T-helper 2 cell treated with Interferon-gamma antibody and Interleukin-4, amounts not matched to agents 5 μg/mL and 100 μg/mL, for 36 hours (primary cell): ENCODE data around the gene POU2F1.

Experiments used
- DNase-seq: peaks from one replicate; pipeline ENCODE4 v3.0.0; 2021; ENCODE audit warnings: low spot score
- H3K27ac Mint-ChIP-seq: one replicate; pipeline ENCODE4 v1.8.0; 2021; ENCODE audit warnings: mild to moderate bottlenecking, mixed read lengths
- H3K27me3 Mint-ChIP-seq: one replicate; pipeline ENCODE4 v1.8.0; 2021; ENCODE audit warnings: low read depth, mixed read lengths
- H3K36me3 Mint-ChIP-seq: one replicate; pipeline ENCODE4 v1.8.0; 2021; ENCODE audit warnings: low read depth, mixed read lengths
- H3K4me1 Mint-ChIP-seq: one replicate; pipeline ENCODE4 v1.8.0; 2021; ENCODE audit warnings: low read depth, mixed read lengths
- H3K4me3 Mint-ChIP-seq: one replicate; pipeline ENCODE4 v1.8.0; 2022; ENCODE audit warnings: mild to moderate bottlenecking, moderate library complexity, mixed read lengths
- H3K9me3 Mint-ChIP-seq: one replicate; pipeline ENCODE4 v1.8.0; 2021; ENCODE audit warnings: mixed read lengths

The POU2F1 gene

GRCh38 chr1:167280912-167281311 is 60.2 kb downstream of the POU2F1 start:
- Mint-ChIP-seq H3K4me3 (no peak overlapping the region), H3K27ac (no peak overlapping the region), H3K27me3 (no peaks in the 10 kb centered on the region), H3K4me1 (peaks cover 17% of the 10 kb centered on the region), H3K9me3 (no peaks in the 10 kb centered on the region), H3K36me3 (peaks cover 2% of the 10 kb centered on the region)
- no peak for DNase-seq

GRCh38 chr1:167288390-167289074 is 67.8 kb downstream of the POU2F1 start:
- H3K4me3 Mint-ChIP-seq, result no peak overlapping the region

GRCh38 chr1:167289075-167289442 is 68.4 kb downstream of the POU2F1 start:
- H3K4me1 Mint-ChIP-seq, result peaks cover 8% of the 10 kb centered on the region
- peaks cover 1% of the 10 kb centered on the region for H3K36me3 Mint-ChIP-seq
- no peaks in the 10 kb centered on the region for H3K27me3 Mint-ChIP-seq
- DNase-seq, result no peak
- H3K27ac Mint-ChIP-seq, result no peak overlapping the region
- no peaks in the 10 kb centered on the region for H3K9me3 Mint-ChIP-seq
- H3K4me3 Mint-ChIP-seq, result no peak overlapping the region

More at GRCh38 chr1:167288390-167289074, 67.8 kb downstream of the POU2F1 start:
- DNase-seq, result no peak
- H3K36me3 Mint-ChIP-seq, result peaks cover 1% of the 10 kb centered on the region
- no peak overlapping the region for H3K27ac Mint-ChIP-seq
- no peaks in the 10 kb centered on the region for H3K9me3 Mint-ChIP-seq
- peaks cover 8% of the 10 kb centered on the region for H3K4me1 Mint-ChIP-seq
- no peaks in the 10 kb centered on the region for H3K27me3 Mint-ChIP-seq

GRCh38 chr1:167289966-167290365 is 69.3 kb downstream of the POU2F1 start:
- Mint-ChIP-seq H3K27ac (no peak overlapping the region), H3K9me3 (no peaks in the 10 kb centered on the region), H3K27me3 (no peaks in the 10 kb centered on the region), H3K4me3 (no peak overlapping the region), H3K36me3 (peaks cover 1% of the 10 kb centered on the region), H3K4me1 (peaks cover 8% of the 10 kb centered on the region)
- DNase-seq, result no peak

- Mint-ChIP-seq H3K36me3 (peaks cover 1% of the 10 kb centered on the region), H3K4me3 (no peak overlapping the region), H3K9me3 (no peaks in the 10 kb centered on the region), H3K4me1 (peaks cover 1% of the 10 kb centered on the region), H3K27me3 (no peaks in the 10 kb centered on the region), H3K27ac (no peak overlapping the region)
- no peak for DNase-seq
These were observed 71.0 kb downstream of the POU2F1 start for GRCh38 chr1:167291539-167292185.

GRCh38 chr1:167292216-167292615 is 71.5 kb downstream of the POU2F1 start:
- Mint-ChIP-seq H3K4me3 (no peak overlapping the region), H3K27me3 (no peaks in the 10 kb centered on the region), H3K4me1 (peaks cover 1% of the 10 kb centered on the region), H3K9me3 (no peaks in the 10 kb centered on the region), H3K27ac (no peak overlapping the region), H3K36me3 (peaks cover 1% of the 10 kb centered on the region)
- no peak for DNase-seq

GRCh38 chr1:167293057-167293456 is 72.4 kb downstream of the POU2F1 start:
- DNase-seq, result no peak
- Mint-ChIP-seq H3K36me3 (peaks cover 1% of the 10 kb centered on the region), H3K27ac (no peak overlapping the region), H3K4me3 (no peak overlapping the region), H3K27me3 (no peaks in the 10 kb centered on the region), H3K4me1 (peaks cover 1% of the 10 kb centered on the region), H3K9me3 (no peaks in the 10 kb centered on the region)

- H3K27ac Mint-ChIP-seq, result no peak overlapping the region
- H3K27me3 Mint-ChIP-seq, result no peaks in the 10 kb centered on the region
- no peaks in the 10 kb centered on the region for H3K9me3 Mint-ChIP-seq
- peaks cover 1% of the 10 kb centered on the region for H3K36me3 Mint-ChIP-seq
- H3K4me3 Mint-ChIP-seq, result no peak overlapping the region
- no peak for DNase-seq
- peaks cover 1% of the 10 kb centered on the region for H3K4me1 Mint-ChIP-seq
These were observed 73.8 kb downstream of the POU2F1 start for GRCh38 chr1:167294528-167294927.

- no peak for DNase-seq
- Mint-ChIP-seq H3K36me3 (peaks cover 1% of the 10 kb centered on the region), H3K27ac (no peak overlapping the region), H3K9me3 (no peaks in the 10 kb centered on the region), H3K4me3 (no peak overlapping the region), H3K4me1 (no peaks in the 10 kb centered on the region), H3K27me3 (no peaks in the 10 kb centered on the region)
These were observed 76.8 kb downstream of the POU2F1 start for GRCh38 chr1:167297222-167298214.

GRCh38 chr1:167298325-167298724 is 77.6 kb downstream of the POU2F1 start:
- Mint-ChIP-seq H3K27me3 (no peaks in the 10 kb centered on the region), H3K9me3 (no peaks in the 10 kb centered on the region), H3K4me3 (no peak overlapping the region), H3K4me1 (no peaks in the 10 kb centered on the region), H3K27ac (no peak overlapping the region), H3K36me3 (no peaks in the 10 kb centered on the region)
- DNase-seq, result no peak

GRCh38 chr1:167301355-167301754 is 80.7 kb downstream of the POU2F1 start:
- Mint-ChIP-seq H3K27me3 (no peaks in the 10 kb centered on the region), H3K27ac (no peak overlapping the region), H3K9me3 (no peaks in the 10 kb centered on the region), H3K36me3 (no peaks in the 10 kb centered on the region), H3K4me1 (peaks cover 4% of the 10 kb centered on the region), H3K4me3 (no peak overlapping the region)
- DNase-seq, result no peak

- Mint-ChIP-seq H3K27me3 (no peaks in the 10 kb centered on the region), H3K4me3 (no peak overlapping the region), H3K27ac (no peak overlapping the region), H3K9me3 (no peaks in the 10 kb centered on the region), H3K4me1 (peaks cover 7% of the 10 kb centered on the region), H3K36me3 (no peaks in the 10 kb centered on the region)
- no peak for DNase-seq
These were observed 83.5 kb downstream of the POU2F1 start for GRCh38 chr1:167304165-167304564.

- Mint-ChIP-seq H3K27me3 (no peaks in the 10 kb centered on the region), H3K27ac (no peak overlapping the region), H3K4me1 (peaks cover 7% of the 10 kb centered on the region), H3K4me3 (no peak overlapping the region), H3K36me3 (no peaks in the 10 kb centered on the region), H3K9me3 (no peaks in the 10 kb centered on the region)
- no peak for DNase-seq
These were observed 84.5 kb downstream of the POU2F1 start for GRCh38 chr1:167305059-167305705.
